Stimulated activated CD8-positive, alpha-beta memory T cell treated with anti-CD3 and anti-CD28 coated beads, Interleukin-15, amount 100 ng/mL, for 4 hours (primary cell): ENCODE data around the gene BMP10.

ENCODE experiments used
- DNase-seq, 2 donors: peaks; one replicate each; pipeline ENCODE4 v3.0.0-alpha.2; 2020; ENCODE audit warnings: low read depth in 2 of 2

BMP10 gene, protein sequence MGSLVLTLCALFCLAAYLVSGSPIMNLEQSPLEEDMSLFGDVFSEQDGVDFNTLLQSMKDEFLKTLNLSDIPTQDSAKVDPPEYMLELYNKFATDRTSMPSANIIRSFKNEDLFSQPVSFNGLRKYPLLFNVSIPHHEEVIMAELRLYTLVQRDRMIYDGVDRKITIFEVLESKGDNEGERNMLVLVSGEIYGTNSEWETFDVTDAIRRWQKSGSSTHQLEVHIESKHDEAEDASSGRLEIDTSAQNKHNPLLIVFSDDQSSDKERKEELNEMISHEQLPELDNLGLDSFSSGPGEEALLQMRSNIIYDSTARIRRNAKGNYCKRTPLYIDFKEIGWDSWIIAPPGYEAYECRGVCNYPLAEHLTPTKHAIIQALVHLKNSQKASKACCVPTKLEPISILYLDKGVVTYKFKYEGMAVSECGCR

DNA sequence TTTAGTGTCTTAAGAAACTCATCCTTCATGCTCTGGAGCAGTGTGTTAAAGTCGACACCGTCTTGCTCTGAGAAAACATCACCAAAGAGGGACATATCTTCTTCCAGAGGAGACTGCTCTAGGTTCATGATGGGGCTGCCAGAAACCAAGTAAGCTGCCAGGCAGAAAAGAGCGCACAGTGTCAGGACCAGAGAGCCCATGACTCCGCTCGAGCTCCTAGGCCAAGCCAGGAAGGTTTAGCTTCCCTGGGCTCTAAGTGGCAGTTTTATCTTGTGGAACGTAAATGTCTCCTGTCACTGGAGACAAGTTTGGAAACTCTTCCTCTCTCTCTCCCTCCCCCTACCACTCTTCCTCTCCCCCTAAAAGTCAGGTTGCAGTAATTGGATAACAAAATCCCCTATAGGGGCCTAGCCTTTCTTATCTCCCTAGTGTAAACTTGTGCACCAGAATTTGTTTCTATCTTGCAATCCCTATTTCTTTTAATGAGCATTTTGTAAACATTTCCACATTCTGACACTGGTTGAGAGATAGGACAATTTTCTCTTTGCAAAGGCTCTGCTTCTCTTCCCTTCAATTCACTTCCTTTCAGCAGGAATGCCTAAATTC lies at the start of gene BMP10:
BMP10 (minus strand) TSS at position 239 of the 606 bp plus-strand sequence; CDS start at position 200, 39 bp downstream.
- no peak for DNase-seq

DNA sequence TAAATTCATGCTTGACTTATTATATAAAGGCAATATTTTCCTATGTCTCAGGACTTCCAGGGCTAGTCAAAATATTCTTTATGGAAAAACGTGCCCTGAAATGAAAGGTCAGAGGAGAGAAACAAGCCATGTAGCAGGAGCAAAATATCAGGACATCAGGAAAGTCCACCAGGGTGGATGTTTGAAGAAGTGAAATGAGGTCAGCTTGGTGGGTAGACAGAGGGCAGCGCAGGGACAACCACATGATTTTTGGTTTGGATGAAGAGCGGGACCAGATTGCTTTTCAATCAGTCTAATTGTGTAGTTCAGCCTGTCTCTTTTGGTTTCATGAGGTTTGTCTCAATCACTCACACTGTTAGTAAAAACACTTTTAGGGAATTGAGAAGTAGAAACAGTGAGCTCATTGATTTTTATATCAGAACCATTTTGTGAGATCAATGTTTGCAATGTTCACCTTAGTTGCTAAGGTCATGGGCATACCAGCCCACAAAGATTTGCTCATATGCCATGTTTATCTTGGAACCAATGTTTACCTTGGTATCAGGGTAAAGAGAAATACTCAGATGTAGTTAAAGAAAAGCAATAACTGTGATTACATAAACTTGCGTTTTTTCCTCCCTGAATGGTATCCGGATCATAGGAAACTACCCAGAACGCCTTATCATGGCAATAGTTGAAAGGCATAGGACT lies 49.4 kb upstream of the BMP10 start:
- no peak for DNase-seq

DNA sequence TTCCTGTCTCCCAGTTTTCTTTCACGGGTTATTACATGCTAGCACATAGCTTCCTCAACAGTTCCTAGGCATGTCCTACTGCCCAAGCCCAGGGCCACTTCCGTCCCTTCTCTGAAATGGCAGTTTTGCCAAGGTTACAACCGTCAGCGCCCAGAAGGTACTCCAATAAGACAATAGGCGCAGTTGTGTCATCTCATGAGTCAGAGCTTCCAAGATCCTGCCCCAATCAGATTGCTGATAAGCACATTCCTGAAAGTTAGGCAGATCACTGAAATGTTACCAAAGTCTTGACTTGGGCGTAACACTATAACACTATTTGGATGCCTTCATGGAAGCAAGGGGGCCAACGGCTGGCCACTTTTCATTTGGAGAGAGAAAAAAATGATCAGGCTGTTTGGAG lies 47.3 kb upstream of the BMP10 start:
- DNase-seq = no peak

DNA sequence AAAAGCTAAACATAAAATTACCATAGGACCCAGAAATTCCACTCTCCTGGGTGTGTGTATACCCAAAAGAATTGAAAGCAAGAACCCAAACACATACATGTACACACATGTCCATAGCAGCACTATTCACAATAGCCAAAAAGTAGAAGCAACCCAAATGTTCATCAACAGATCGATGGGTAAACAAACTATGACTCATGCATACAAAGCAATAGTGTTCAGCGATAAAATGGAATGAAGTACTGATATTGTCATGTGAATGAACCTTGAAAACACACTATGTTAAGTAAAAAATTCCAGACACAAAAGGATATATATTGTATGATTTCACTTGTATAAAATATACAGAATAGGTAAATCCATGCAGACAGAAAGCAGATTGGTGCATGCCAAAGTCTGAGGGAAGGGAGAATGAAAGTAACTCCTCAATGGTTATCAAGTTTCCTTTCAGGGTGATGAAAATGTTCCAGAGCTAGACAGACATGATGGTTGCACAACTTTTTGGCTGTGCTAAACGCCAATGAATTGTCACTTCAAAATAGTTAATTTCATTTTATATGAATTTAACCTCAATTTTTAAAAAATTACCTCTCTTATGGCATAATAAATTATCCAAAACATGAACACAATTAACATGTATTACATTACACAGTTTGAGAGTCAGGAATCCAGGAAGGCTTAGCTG lies 46.0 kb upstream of the BMP10 start:
- no peak for DNase-seq

DNA sequence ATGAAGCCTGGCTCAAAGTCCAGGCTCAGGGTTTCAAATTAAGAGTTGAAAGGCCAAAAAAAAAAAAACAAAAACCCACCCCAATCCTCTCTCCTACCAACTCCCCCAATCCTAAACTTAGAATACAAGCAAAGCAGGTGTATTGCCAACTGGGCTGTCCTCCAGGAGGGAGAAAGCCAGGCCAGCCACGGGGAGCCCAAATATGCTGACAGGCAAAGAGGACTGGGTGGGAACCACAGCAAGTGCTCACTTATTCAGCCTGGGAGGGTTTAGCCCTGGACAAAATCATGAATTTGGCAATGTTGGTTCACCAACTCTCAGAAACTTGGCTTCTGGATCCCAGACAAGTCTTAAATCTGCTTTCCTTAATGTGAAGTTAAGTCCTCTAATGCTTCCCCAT lies 45.0 kb upstream of the BMP10 start:
- no peak for DNase-seq

DNA sequence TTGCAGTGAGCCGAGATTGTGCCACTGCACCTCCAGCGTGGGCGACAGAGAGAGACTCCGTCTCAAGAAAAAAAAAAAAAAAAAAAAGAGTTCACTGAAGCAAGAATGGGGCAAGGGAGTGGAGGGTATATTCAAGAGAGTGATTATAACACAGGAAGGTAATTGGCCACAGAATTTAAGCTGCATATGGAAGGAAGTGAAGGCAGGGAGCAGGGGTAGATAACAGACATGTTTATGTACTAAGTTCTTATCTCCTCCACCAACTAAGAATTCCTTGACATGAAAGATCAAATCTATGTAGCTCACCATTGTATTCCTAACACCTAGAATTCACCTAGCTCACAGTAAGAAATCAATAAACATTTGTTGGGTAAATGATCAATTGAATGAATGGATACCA lies 44.2 kb upstream of the BMP10 start:
- DNase-seq = no peak

DNA sequence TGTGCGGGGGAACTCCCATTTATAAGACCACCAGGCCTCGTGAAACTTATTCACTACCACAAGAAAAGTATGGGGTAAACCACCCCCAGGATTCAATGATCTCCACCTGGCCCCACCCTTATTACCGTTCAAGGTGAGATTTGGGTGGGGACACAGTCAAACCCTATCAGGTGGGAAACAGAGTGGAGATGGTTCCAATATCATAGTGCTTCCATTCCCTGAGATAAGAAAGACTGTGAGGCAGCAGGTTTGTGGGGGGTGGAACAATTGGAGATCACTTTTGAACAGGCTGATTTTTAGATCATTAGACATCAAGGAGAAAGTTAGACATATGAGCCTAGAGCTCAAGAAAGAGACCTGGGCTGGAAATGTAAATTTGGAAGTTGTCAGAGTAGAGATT lies 42.2 kb upstream of the BMP10 start:
- no peak for DNase-seq

DNA sequence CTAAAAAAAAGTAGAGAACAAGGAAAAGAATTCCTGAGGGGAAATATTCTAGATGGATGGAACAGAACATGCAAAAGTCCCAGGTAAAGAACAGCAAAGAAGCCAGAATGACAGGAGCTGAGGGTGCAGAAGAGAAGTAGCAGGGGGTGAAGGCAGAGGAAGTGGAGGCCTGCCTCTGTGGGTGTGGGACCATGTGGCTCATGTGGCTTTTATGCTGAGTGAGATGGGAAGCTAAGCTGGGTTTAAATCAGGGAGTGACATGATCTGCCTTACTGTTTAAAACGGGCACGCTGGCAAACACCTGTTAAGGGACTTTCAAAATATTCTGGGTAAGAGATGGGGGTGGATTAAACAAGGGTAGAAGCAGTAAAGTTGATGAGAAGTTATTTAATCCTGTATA lies 41.5 kb upstream of the BMP10 start:
- no peak for DNase-seq

DNA sequence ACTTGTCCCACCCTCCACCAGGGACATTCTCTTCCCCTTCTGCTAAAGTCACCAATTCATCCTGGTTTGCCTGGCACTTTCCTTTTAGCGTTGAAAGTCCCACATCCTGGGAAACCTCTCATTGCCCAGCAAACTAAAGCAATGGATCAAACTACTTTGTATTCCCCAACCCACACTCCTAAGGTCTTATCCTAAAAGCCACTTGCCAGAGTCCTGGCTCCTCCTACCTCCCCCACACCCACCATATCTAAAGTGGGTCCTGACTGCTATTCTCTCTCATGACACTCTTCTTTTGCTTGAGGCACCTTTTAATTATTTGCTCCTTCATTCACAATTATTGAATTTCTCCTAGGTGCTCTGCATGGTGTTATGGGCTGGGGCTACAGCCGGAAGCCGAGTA lies 40.9 kb upstream of the BMP10 start:
- no peak for DNase-seq

DNA sequence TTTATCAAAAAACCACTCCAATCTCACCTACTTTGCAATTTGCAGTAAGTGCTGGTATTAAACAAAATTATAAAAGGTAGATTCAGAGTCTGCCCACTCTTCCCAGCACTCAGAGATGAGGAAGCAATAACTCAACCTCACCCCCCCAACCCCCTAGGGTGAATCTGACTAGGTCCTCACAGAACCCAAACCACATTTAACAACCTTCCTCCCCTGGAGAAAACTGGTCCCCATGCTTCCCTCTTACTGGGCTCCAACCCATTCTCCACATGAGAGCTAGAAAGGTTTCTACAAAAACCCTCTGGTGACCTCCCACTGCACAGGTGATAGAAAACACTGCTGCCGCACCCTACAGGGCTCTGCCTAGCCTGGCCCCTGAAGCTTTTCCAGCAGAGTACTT lies 40.5 kb upstream of the BMP10 start:
- no peak for DNase-seq

DNA sequence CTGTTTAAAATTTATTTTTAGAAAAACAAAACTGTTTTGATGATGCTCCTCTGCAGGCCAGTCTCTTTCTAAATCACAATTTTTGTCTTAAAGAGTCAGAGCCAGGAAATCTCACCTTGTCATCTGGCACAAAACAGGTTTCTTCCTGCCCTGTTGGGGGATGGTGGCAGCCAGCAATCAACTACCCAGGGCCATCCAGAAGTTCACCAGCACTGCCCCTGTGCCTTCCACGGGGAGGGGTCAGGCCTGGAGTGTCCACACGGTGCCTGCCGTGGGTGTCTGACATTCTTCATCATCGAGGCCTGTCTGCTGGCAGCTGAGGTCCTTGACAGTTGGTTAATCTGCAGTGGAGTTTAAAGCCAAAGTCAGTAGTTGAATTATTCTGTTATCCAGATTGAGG lies 40.0 kb upstream of the BMP10 start:
- DNase-seq = no peak

DNA sequence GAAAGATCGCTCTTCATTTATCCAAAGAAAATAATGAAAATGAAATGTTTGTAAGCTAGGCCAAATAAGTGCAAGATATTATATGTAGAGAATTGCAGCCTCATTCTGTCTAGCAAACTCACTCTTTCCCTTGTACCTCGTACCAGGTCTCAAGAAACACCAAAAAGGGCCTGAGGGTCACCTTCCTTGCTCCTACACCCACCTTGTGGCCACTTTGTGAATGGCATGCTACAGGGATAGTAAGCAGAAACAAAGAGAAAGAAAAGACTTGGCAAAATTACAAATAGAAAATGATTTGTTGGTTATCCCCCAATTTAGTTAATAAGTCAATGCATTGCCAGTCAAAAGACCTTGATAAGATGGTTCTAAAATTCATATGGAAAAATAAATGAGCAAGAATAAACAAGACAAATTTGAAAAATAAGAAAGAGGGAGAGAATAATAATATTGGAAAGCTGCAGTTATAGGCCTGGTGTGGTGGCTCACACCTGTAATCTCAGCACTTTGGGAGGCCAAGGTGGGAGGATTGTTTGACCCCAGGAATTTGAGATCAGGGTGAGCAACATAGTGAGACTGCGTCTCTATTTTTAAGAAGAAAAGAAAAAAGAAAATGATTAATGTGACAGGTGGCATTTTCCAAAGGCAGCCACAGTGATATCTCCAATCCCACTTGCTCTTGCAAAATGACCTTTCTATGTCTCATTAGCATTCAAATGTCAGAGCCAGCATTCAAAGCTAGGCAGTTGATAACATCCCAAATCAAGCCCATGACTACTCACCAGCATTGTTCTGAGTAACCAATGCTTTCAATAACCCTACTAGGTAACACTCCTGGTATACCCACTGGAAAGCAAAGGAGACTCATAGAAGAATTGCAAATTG lies 38.8 kb upstream of the BMP10 start:
- DNase-seq = peak; percentile 30 to 58

DNA sequence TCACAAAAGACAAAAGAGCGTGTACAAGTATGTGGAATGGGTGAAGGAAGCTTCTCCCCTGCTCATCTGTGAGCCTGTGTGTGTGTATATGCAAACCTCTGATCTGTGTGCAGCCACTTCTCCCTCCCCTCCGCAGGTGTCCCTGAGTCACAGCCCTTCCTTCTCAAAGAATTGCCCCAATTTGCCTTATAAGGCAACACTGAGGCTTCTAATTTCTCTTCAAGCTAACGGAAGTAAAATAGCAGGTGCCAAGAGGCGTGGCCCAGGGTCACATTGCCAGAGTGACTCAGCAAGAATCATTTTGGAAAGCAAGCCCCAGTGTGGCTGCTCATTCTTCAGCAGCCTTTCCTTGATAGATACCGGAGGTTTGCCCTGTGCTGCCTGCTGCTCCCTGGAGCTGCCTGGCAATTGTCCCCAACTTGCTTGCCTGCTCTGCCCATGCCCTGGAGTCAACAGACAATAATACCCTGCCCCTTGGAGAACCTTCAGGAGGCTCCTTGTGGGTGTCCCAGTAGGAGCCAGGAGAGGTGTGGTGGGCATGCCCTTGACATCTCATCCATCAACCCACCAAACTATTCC lies 37.3 kb upstream of the BMP10 start:
- DNase-seq = peak; percentile 63 to 85

DNA sequence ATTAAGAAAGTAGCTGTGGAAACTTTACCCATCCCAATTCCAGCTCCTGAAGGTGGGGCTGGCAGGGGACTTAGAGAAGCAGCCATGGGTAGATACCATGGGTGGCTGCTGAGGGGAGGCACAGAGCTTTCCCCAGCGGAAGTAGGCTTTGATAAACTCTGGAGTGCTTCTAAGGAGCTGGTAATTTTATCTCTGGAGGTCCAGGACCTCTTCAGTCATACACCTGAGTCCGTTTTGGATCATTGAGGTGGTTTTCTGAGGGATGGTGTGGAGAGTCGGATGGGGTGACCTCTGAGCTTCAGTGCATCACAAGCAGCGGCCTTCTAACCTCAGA lies 36.7 kb upstream of the BMP10 start:
- no peak for DNase-seq

DNA sequence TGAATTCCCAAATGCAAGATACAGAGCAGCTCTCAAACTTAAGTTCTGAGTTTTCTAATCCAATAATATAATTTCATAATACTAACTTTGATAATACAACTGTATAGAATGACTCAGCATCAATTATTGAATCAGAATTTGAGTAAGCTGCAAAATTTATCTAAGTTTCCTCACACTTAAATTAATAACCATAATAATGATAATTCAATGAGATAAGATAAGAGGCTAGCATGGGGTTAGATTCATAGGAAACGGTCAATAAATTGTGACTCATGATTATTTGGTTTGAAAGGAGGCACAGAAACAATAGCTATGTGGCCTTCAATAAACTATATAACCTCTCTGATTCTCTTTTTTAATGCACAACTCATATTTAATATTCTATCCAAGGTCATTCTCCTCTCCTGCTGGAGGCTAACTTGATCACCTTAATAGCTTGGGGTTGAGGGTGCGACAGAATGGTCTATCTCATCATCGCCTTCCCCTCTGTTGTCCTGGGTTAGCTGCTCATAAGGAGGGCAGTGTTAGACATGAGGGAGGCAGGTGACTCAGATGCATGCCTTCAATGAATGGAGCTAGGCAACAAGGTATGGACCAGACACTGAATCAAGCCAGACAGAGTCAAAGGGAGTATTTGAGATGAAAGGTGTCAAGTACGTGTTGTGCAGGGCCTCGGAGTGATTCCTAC lies 36.2 kb upstream of the BMP10 start:
- no peak for DNase-seq

DNA sequence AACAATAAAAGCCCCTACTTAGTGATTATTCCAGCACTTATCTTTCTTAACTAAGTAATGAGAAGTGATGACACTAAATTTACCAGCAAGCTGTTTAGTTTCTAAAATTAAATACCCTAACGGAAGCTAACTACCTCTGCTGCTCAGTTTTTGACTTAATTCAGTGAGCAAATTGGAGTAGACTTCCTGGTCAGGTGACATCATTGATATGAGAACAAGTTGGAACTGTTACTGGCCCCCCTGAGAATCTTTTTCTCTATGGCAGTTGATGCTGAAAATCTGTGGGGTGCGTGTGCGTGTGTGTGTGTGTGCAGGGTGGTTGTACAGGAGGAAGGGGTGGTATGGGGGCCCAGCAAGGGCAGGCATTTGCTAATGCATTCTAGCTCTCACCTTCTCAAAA lies 35.5 kb upstream of the BMP10 start:
- DNase-seq = no peak

DNA sequence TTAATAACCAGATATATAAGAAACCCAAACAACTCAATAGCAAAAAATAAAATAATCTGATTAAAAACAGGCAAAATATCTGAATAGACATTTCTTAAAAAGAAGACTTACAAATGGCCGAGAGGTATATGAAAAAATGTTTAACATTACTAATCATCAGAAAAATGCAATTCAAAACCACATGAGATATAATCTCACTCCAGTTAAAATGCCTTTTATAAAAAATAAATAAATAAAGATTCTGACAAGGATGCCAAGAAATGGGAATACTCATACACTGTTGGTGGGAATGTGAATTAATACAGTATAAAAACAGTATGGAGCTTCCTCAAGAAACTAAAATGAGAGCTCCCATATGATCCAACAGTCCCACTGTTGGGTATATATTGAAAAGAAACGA lies 33.9 kb upstream of the BMP10 start:
- DNase-seq = no peak

DNA sequence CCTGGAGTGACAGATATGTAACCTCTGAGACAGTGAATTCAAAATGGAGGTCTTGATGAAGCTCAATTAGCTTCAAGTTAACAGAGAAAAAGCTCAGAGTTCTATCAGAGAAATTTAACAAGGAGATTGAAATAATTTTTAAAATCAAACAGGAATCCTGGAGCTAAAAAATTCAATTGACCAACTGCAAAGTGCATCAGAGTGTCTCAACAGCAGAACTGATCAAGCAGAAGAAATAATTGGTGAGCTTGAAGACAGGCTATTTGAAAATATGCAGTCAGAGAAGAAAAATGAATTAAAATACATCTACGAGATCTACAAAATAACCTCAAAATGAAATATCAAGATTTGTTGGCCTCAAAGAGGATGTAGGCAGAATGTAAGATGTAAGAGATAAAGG lies 30.4 kb upstream of the BMP10 start:
- no peak for DNase-seq

DNA sequence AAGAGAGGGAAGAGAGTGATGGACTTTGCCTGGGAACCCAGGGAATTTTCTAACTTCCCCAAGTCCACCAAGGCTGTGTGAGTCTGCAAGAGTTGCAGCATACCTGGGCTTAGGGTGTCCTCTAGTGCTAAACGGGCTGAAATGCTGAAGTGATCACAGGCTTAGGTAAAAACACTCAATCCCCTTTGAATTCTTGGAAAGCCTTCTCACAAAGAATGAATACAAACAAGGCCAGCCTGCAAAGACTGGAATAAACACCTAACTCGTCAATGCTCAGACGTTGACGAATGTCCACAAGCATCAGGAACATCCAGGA lies 30.0 kb upstream of the BMP10 start:
- DNase-seq = no peak

DNA sequence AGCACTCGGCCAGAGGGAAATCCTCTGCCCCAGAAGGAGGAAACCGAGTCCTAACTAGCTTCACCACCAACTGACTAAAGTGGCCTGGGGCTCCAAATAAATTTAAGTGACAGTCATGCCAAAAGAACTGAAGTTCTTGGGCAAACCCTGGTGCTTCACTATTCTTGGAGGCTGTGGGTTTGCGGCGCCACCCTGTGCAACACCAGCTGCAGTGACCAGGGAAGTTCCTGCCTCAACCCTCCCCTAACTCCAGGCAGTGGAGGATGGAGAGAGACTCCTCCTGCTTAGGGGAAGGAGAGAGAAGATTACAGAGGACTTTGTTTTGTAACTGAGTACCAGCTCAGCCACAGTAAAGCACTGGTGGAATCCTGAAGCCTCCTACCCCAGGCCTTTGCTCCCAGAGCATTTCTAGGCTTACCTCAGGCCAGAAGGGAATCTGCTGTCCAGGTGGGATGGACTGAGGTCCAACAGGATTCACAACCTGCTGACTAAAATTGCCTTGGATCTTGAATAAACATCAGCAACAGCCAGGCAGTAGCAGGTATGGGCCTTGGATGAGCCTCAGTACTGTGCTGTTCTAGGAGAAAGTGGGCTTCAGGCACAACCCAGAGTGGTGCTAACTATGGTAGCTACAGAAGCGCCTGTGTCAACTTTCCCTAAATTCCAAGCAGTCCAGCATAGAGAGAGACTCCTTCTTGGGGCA lies 29.4 kb upstream of the BMP10 start:
- DNase-seq = no peak
